Endodermal cell (in vitro differentiated cells): Measurements from ENCODE around the gene RFC3. TPM values are rescaled to one million over a fixed set of nuclear protein-coding genes. Genes with fewer than 3 reads are reported as not detected.

Source experiments
- DNase-seq: peaks from one replicate; pipeline ENCODE4 v3.0.0-alpha.2; 2017
- H3K27ac ChIP-seq: 2 replicates; pipeline ENCODE4 v1.5.1; 2013; ENCODE audit warnings: mild to moderate bottlenecking, low read depth, low read length, moderate library complexity
- H3K27me3 ChIP-seq: 2 replicates; pipeline ENCODE4 v1.6.1; 2013; ENCODE audit warnings: mild to moderate bottlenecking, low read length, moderate library complexity; ENCODE audit not compliant: insufficient read depth, control insufficient read depth, poor library complexity, severe bottlenecking
- H3K36me3 ChIP-seq: 2 replicates; pipeline ENCODE4 v1.7.0; 2013; ENCODE audit warnings: mild to moderate bottlenecking, low read length, moderate library complexity; ENCODE audit not compliant: control insufficient read depth, insufficient read depth
- H3K4me1 ChIP-seq: one replicate; pipeline ENCODE4 v1.7.0; 2013; ENCODE audit warnings: low read length; ENCODE audit not compliant: control insufficient read depth, insufficient read depth
- H3K4me3 ChIP-seq: 2 replicates; pipeline ENCODE4 v1.5.1; 2013; ENCODE audit warnings: mild to moderate bottlenecking, low read length, moderate library complexity
- H3K9ac ChIP-seq: 2 replicates; pipeline ENCODE4 v1.6.1; 2013; ENCODE audit warnings: mild to moderate bottlenecking, low read length, moderate library complexity; ENCODE audit not compliant: poor library complexity, severe bottlenecking; ENCODE audit errors: extremely low read depth
- H3K9me3 ChIP-seq: 2 replicates; pipeline ENCODE4 v1.6.1; 2013; ENCODE audit warnings: mild to moderate bottlenecking, low read length, moderate library complexity; ENCODE audit not compliant: control insufficient read depth
- H3K27ac Mint-ChIP-seq: 2 replicates; pipeline ENCODE4 v1.8.0; 2020; ENCODE audit warnings: mixed read lengths
- H3K27me3 Mint-ChIP-seq: 2 replicates; pipeline ENCODE4 v1.8.0; 2021; ENCODE audit warnings: mild to moderate bottlenecking, mixed read lengths; ENCODE audit not compliant: insufficient read depth
- H3K36me3 Mint-ChIP-seq: 2 replicates; pipeline ENCODE4 v1.8.0; 2020; ENCODE audit warnings: low read depth, mixed read lengths
- H3K4me1 Mint-ChIP-seq: 2 replicates; pipeline ENCODE4 v1.8.0; 2020; ENCODE audit warnings: mixed read lengths
- H3K4me3 Mint-ChIP-seq: 2 replicates; pipeline ENCODE4 v1.8.0; 2020; ENCODE audit warnings: mild to moderate bottlenecking, moderate library complexity, mixed read lengths
- H3K9me3 Mint-ChIP-seq: 2 replicates; pipeline ENCODE4 v1.8.0; 2020; ENCODE audit warnings: mild to moderate bottlenecking, mixed read lengths
- WGBS, 2 experiments: methylation state at CpG; one replicate each; pipeline versions ENCODE4 v1.1.5 to v1.1.7; 2013; ENCODE audit warnings: missing lambda C conversion rate in 2 of 2, mixed read lengths in 1 of 2; ENCODE audit not compliant: insufficient coverage in 1 of 2, insufficient read length in 1 of 2; 5-methylcytosine and 5-hydroxymethylcytosine counted together
- total RNA-seq, 2 donors: library from RNA; stranded (reverse); fragmentation: NEBNext Ultra II Directional in 1 of 2; extraction: Animal tissue kit (Norgen Biotek cat#: 25700) in 1 of 2; gene quantifications; 2 replicates in 1 of 2; 3 replicates in 1 of 2; pipeline ENCODE4 v1.2.1, GENCODE V29; 2021
- TF ChIP-seq, protein P1 (sequence below): fragments of 200-600 bp; sonication (generic); conservative IDR thresholded peaks from 2 replicates; pipeline ENCODE4 v1.5.0; 2021; ENCODE audit warnings: antibody characterized with exemption, mild to moderate bottlenecking

Gene RFC3
- total RNA-seq, 2 donors from 2014 or later, result 29.8 to 34.2 TPM

DNA sequence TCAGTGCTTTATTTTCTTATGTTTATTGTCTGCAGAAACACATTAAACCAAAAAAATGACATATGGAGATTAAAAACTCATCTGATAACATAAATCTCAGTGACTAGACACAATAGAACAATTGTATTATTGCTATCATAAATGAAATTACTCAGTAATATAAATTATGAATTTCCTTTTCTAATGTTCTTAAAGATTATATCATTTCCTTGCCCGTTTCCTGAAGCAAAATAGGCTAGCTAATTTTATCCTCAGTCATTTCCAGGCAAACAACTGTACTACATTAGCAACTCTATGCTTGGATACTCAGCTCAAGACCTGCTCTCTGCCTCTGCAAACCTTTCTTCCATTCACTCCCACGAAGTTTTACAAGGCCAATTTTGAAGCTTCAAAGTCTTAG lies 61.2 kb downstream of the RFC3 start:
- H3K9ac ChIP-seq, result no peak overlapping the region
- H3K9me3 ChIP-seq, result peaks cover 7% of the 10 kb centered on the region
- H3K27me3 ChIP-seq, result no peaks in the 10 kb centered on the region
- WGBS, 2 experiments, result 78 to 79% methylated on average over 1 to 2 of the region's 2 CpGs
- no peak for DNase-seq
- no peaks in the 10 kb centered on the region for H3K36me3 ChIP-seq
- Mint-ChIP-seq H3K4me3 (no peak overlapping the region), H3K36me3 (peaks cover 12% of the 10 kb centered on the region), H3K4me1 (peaks cover 5% of the 10 kb centered on the region), H3K9me3 (peaks cover 1% of the 10 kb centered on the region), H3K27ac (no peak overlapping the region), H3K27me3 (no peaks in the 10 kb centered on the region)
- H3K4me3 ChIP-seq, result no peak overlapping the region
- peaks cover 3% of the 10 kb centered on the region for H3K4me1 ChIP-seq
- no peak overlapping the region for H3K27ac ChIP-seq
- TF ChIP-seq, protein P1, sequence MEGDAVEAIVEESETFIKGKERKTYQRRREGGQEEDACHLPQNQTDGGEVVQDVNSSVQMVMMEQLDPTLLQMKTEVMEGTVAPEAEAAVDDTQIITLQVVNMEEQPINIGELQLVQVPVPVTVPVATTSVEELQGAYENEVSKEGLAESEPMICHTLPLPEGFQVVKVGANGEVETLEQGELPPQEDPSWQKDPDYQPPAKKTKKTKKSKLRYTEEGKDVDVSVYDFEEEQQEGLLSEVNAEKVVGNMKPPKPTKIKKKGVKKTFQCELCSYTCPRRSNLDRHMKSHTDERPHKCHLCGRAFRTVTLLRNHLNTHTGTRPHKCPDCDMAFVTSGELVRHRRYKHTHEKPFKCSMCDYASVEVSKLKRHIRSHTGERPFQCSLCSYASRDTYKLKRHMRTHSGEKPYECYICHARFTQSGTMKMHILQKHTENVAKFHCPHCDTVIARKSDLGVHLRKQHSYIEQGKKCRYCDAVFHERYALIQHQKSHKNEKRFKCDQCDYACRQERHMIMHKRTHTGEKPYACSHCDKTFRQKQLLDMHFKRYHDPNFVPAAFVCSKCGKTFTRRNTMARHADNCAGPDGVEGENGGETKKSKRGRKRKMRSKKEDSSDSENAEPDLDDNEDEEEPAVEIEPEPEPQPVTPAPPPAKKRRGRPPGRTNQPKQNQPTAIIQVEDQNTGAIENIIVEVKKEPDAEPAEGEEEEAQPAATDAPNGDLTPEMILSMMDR, result no peak

DNA sequence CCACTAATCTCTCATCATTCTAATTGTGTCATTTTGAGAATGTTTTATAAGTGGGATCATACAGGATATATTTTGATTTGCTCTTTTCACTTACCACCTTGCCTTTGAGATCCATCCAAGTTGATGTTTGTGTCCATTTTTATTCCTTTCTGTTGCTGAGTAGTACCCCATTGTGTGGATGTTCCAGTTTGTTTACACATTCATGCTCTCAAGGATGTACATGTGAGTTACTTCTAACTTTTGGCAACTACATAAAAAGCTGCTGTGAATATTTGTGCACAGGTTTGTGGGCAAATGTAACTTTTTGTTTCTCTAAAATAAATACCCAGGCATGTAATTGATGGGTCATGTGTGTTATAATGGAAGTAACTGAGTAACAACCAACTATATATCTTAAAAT lies 64.9 kb downstream of the RFC3 start:
- Mint-ChIP-seq H3K4me1 (no peaks in the 10 kb centered on the region), H3K27me3 (no peaks in the 10 kb centered on the region), H3K9me3 (peaks cover 5% of the 10 kb centered on the region), H3K4me3 (no peak overlapping the region), H3K27ac (no peak overlapping the region), H3K36me3 (peaks cover 14% of the 10 kb centered on the region)
- Histone ChIP-seq H3K9ac (no peak overlapping the region), H3K4me1 (no peaks in the 10 kb centered on the region), H3K4me3 (no peak overlapping the region), H3K9me3 (peaks cover 7% of the 10 kb centered on the region), H3K27me3 (no peaks in the 10 kb centered on the region), H3K36me3 (no peaks in the 10 kb centered on the region), H3K27ac (no peak overlapping the region)
- DNase-seq, result no peak
- TF ChIP-seq, protein P1, result no peak

DNA sequence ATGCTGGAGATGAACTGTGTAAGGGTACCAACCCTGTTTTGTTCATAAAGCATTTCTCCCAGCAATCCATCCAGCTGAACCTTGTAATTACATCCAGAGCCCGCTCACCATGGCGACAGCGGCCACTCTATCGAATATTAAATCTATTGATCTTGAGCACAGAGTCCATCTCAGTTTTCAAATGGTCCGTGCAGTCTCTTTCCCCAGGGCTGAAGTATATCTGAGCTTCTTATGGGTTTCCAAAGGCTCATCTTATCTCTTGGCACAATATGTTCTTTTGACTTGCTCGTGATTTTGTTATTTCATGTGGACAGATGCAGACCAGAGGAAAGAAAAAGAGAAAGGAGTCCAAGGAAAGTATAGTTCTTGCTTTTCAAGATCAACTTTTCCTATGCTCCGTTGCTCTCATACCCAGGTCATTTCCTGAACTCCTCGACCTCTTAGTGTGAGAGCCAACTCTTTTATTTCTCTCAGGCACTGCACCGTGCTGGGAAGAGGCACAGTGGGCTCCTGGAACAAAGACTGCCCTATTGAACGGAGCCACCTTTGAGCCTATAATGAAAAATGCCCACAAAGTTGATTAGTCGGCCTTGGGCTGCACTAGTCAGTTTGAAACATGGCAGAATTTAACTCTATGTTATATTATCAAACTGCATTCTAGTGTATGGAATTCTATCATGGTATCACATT lies 66.7 kb downstream of the RFC3 start:
- Mint-ChIP-seq H3K27me3 (no peaks in the 10 kb centered on the region), H3K27ac (no peak overlapping the region), H3K4me1 (no peaks in the 10 kb centered on the region), H3K9me3 (peaks cover 5% of the 10 kb centered on the region), H3K36me3 (peaks cover 14% of the 10 kb centered on the region), H3K4me3 (no peak overlapping the region)
- WGBS, 2 experiments, result 88 to 93% methylated on average over 9 to 11 of the region's 11 CpGs
- Histone ChIP-seq H3K4me1 (no peaks in the 10 kb centered on the region), H3K27ac (peak overlapping the region; percentile 61), H3K9me3 (peaks cover 6% of the 10 kb centered on the region), H3K9ac (no peak overlapping the region), H3K27me3 (no peaks in the 10 kb centered on the region), H3K36me3 (no peaks in the 10 kb centered on the region), H3K4me3 (no peak overlapping the region)
- DNase-seq, result no peak
- TF ChIP-seq, protein P1, result no peak
